Measurements from ENCODE around the gene PPP1CA.

Gene PPP1CA

GRCh38 chr11:67393990-67394389 is 7.7 kb downstream of the PPP1CA start:
- DNase-seq, result no peak
- in situ Hi-C loops (cut with HindIII; ENCODE audit: low pct_ligation_motif_present, low pct_unique_long_range_greater_than_20kb, low sequenced_read_pairs), result no loop called here

- no peak for DNase-seq
- in situ Hi-C loops (cut with HindIII; ENCODE audit: low pct_ligation_motif_present, low pct_unique_long_range_greater_than_20kb, low sequenced_read_pairs), result no loop called here
Measured at GRCh38 chr11:67393437-67393836, 8.2 kb downstream of the PPP1CA start.

- DNase-seq, result no peak
- in situ Hi-C loops (cut with HindIII; ENCODE audit: low pct_ligation_motif_present, low pct_unique_long_range_greater_than_20kb, low sequenced_read_pairs), result no loop called here
Measured at GRCh38 chr11:67392183-67392715, 9.4 kb downstream of the PPP1CA start.

- in situ Hi-C loops (cut with HindIII; ENCODE audit: low pct_ligation_motif_present, low pct_unique_long_range_greater_than_20kb, low sequenced_read_pairs), result no loop called here
- DNase-seq, result peak; percentile 89
Measured at GRCh38 chr11:67391304-67392182, 10.1 kb downstream of the PPP1CA start, which contains the start of gene RAD9A. Gene RAD9A (plus strand): TSS chr11:67391986. CDS start chr11:67392045, 59 bp downstream.

- in situ Hi-C loops (cut with HindIII; ENCODE audit: low pct_ligation_motif_present, low pct_unique_long_range_greater_than_20kb, low sequenced_read_pairs), result no loop called here
Measured at GRCh38 chr11:67390947-67391303, 10.7 kb downstream of the PPP1CA start.

GRCh38 chr11:67389477-67389876 is 12.2 kb downstream of the PPP1CA start:
- peak; percentile 27 for DNase-seq
- in situ Hi-C loops (cut with HindIII; ENCODE audit: low pct_ligation_motif_present, low pct_unique_long_range_greater_than_20kb, low sequenced_read_pairs), result no loop called here

More at GRCh38 chr11:67390947-67391303, 10.7 kb downstream of the PPP1CA start:
- no peak for DNase-seq

- no peak for DNase-seq
- in situ Hi-C loops (cut with HindIII; ENCODE audit: low pct_ligation_motif_present, low pct_unique_long_range_greater_than_20kb, low sequenced_read_pairs), result no loop called here
Measured at GRCh38 chr11:67387518-67387917, 14.1 kb downstream of the PPP1CA start.

GRCh38 chr11:67387069-67387468 is 14.6 kb downstream of the PPP1CA start:
- in situ Hi-C loops (cut with HindIII; ENCODE audit: low pct_ligation_motif_present, low pct_unique_long_range_greater_than_20kb, low sequenced_read_pairs), result no loop called here
- no peak for DNase-seq

GRCh38 chr11:67384851-67385366 is 16.7 kb downstream of the PPP1CA start:
- in situ Hi-C loops (cut with HindIII; ENCODE audit: low pct_ligation_motif_present, low pct_unique_long_range_greater_than_20kb, low sequenced_read_pairs), result no loop called here
- peak; percentile 77 for DNase-seq

- DNase-seq, result peak; percentile 72
- in situ Hi-C loops (cut with HindIII; ENCODE audit: low pct_ligation_motif_present, low pct_unique_long_range_greater_than_20kb, low sequenced_read_pairs), result no loop called here
Measured at GRCh38 chr11:67382276-67383136, 19.2 kb downstream of the PPP1CA start.

- no peak for DNase-seq
- in situ Hi-C loops (cut with HindIII; ENCODE audit: low pct_ligation_motif_present, low pct_unique_long_range_greater_than_20kb, low sequenced_read_pairs), result no loop called here
Measured at GRCh38 chr11:67381244-67381972, 20.2 kb downstream of the PPP1CA start.

GRCh38 chr11:67379061-67380058 is 22.3 kb downstream of the PPP1CA start:
- in situ Hi-C loops (cut with HindIII; ENCODE audit: low pct_ligation_motif_present, low pct_unique_long_range_greater_than_20kb, low sequenced_read_pairs), result no loop called here
- DNase-seq, result no peak

GRCh38 chr11:67378544-67378943 is 23.1 kb downstream of the PPP1CA start:
- no peak for DNase-seq
- in situ Hi-C loops (cut with HindIII; ENCODE audit: low pct_ligation_motif_present, low pct_unique_long_range_greater_than_20kb, low sequenced_read_pairs), result no loop called here

- in situ Hi-C loops (cut with HindIII; ENCODE audit: low pct_ligation_motif_present, low pct_unique_long_range_greater_than_20kb, low sequenced_read_pairs), result no loop called here
- DNase-seq, result no peak
Measured at GRCh38 chr11:67376873-67377808, 24.5 kb downstream of the PPP1CA start.

GRCh38 chr11:67376063-67376820 is 25.4 kb downstream of the PPP1CA start:
- in situ Hi-C loops (cut with HindIII; ENCODE audit: low pct_ligation_motif_present, low pct_unique_long_range_greater_than_20kb, low sequenced_read_pairs), result no loop called here
- no peak for DNase-seq
